Tibial nerve (tissue), 4 donors: ENCODE measurements around the gene CADPS2. TPM values are rescaled to one million over a fixed set of nuclear protein-coding genes. Genes with fewer than 3 reads are reported as not detected.

Source experiments
- DNase-seq, 2 donors: peaks; one replicate each; pipeline ENCODE4 v3.0.0-alpha.2; 2019; ENCODE audit warnings: low spot score in 2 of 2
- H3K27ac ChIP-seq, 4 donors: fragments of 200-600 bp; sonication (generic) in 3 of 4; one replicate each; pipeline ENCODE4 v1.5.1; 2017 to 2019; ENCODE audit warnings: mild to moderate bottlenecking in 1 of 4
- H3K27me3 ChIP-seq, 2 donors: fragments of 200-600 bp; sonication (generic) in 1 of 2; one replicate each; pipeline versions ENCODE4 v1.5.1 to v1.6.0; 2017 to 2019
- H3K36me3 ChIP-seq, 3 donors: fragments of 200-600 bp; sonication (generic); one replicate each; pipeline ENCODE4 v1.5.1; 2018 to 2019
- H3K4me1 ChIP-seq, 4 donors: fragments of 200-600 bp; sonication (generic) in 3 of 4; one replicate each; pipeline ENCODE4 v1.5.1; 2017 to 2019
- H3K4me3 ChIP-seq, 4 donors: fragments of 200-600 bp; sonication (generic) in 3 of 4; one replicate each; pipeline ENCODE4 v1.5.1; 2017 to 2019; ENCODE audit warnings: mild to moderate bottlenecking in 1 of 4, moderate library complexity in 1 of 4
- H3K9me3 ChIP-seq, 4 donors: fragments of 200-600 bp; sonication (generic) in 3 of 4; one replicate each; pipeline ENCODE4 v1.5.1; 2017 to 2019
- EP300 ChIP-seq, 2 donors: sonication (generic); formaldehyde crosslinking; IDR thresholded peaks; one replicate each; pipeline ENCODE4 v1.6.1; 2017; ENCODE audit warnings: antibody characterized with exemption in 2 of 2, mild to moderate bottlenecking in 1 of 2
- POLR2A ChIP-seq, 2 donors: fragments of 450-650 bp; IDR thresholded peaks; one replicate each; pipeline ENCODE4 v1.6.1; 2017; ENCODE audit warnings: antibody characterized with exemption in 2 of 2, mild to moderate bottlenecking in 2 of 2, moderate library complexity in 2 of 2
- WGBS, 2 donors: methylation state at CpG; one replicate each; pipeline ENCODE4 v1.1.5; 2018; 5-methylcytosine and 5-hydroxymethylcytosine counted together
- total RNA-seq, 4 donors: library from RNA; depleted of rRNA; stranded (reverse); fragments of >200 nt; gene quantifications; one replicate each; pipeline ENCODE4 v1.1.0, GENCODE V29; 2016
- TF ChIP-seq, protein P1 (sequence below), 5 experiments: fragments of 200-600 bp in 3 of 5; fragments of 450-650 bp in 2 of 5; sonication (generic) in 3 of 5; IDR thresholded peaks; one replicate each; pipeline ENCODE4 v1.5.1; 2016 to 2019; ENCODE audit warnings: antibody characterized with exemption in 5 of 5, mild to moderate bottlenecking in 3 of 5, moderate library complexity in 2 of 5

The CADPS2 gene
- total RNA-seq, 4 donors from 2014 or later, result 20.3 to 44.4 (median 27.1) TPM

DNA sequence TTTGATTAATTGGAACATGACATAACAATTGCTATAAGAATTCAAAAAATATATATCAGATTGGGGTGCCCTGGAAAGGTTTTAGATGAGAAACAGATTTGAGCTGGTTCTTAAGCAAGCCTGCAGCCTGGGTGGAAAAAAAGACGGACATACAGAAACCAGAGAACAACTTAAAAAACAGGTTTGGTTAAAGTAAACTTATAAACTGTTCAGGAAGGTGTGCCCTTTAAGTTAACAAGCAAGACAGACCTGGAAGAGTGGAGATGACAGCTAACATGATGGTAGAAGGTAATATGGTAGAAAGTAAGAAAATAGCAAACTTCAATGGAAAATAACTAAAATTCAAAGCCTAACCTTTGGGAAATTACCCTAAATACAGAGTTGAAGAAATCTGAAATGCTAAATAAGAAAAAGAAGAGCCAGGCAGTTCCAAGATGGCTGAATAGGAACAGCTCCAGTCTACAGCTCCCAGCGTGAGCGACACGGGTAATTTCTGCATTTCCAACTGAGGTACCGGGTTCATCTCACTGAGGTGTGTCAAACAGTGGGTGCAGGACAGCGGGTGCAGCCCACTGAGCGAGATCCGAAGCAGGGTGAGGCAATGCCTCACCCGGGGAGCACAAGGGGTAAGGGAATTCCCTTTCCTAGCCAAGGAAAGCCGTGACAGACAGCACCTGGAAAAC is 52.2 kb downstream of the CADPS2 start:
- H3K27me3 ChIP-seq, result no peaks in the 10 kb centered on the region
- H3K27ac ChIP-seq, result no peak overlapping the region
- peaks cover 0 to 5% (median 0%) of the 10 kb centered on the region in 4 donors for H3K9me3 ChIP-seq
- TF ChIP-seq, protein P1, sequence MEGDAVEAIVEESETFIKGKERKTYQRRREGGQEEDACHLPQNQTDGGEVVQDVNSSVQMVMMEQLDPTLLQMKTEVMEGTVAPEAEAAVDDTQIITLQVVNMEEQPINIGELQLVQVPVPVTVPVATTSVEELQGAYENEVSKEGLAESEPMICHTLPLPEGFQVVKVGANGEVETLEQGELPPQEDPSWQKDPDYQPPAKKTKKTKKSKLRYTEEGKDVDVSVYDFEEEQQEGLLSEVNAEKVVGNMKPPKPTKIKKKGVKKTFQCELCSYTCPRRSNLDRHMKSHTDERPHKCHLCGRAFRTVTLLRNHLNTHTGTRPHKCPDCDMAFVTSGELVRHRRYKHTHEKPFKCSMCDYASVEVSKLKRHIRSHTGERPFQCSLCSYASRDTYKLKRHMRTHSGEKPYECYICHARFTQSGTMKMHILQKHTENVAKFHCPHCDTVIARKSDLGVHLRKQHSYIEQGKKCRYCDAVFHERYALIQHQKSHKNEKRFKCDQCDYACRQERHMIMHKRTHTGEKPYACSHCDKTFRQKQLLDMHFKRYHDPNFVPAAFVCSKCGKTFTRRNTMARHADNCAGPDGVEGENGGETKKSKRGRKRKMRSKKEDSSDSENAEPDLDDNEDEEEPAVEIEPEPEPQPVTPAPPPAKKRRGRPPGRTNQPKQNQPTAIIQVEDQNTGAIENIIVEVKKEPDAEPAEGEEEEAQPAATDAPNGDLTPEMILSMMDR (IDR thresholded peaks at IDR 0.05), result no peak
- TF ChIP-seq EP300 (IDR thresholded peaks at IDR 0.05) (no peak), POLR2A (IDR thresholded peaks at IDR 0.05) (no peak)
- no peaks in the 10 kb centered on the region for H3K4me1 ChIP-seq
- 93 to 94% methylated on average over 10 of the region's 10 CpGs for WGBS, 2 donors
- no peak overlapping the region for H3K4me3 ChIP-seq
- DNase-seq, result no peak
- H3K36me3 ChIP-seq, result no peaks in the 10 kb centered on the region

- no peaks in the 10 kb centered on the region for H3K36me3 ChIP-seq
- WGBS, 2 donors, result 51 to 65% methylated on average over 1 of the region's 1 CpG
- TF ChIP-seq POLR2A (IDR thresholded peaks at IDR 0.05), result no peak
- TF ChIP-seq, protein P1 (IDR thresholded peaks at IDR 0.05), result no peak
- TF ChIP-seq EP300 (IDR thresholded peaks at IDR 0.05), result no peak
- no peak for DNase-seq
- peaks cover 0 to 4% (median 0%) of the 10 kb centered on the region in 4 donors for H3K9me3 ChIP-seq
- no peaks in the 10 kb centered on the region for H3K27me3 ChIP-seq
- no peaks in the 10 kb centered on the region for H3K4me1 ChIP-seq
- no peak overlapping the region for H3K4me3 ChIP-seq
- H3K27ac ChIP-seq, result no peak overlapping the region
Measured at GRCh38 chr7:122831436-122831835, 54.8 kb downstream of the CADPS2 start.

DNA sequence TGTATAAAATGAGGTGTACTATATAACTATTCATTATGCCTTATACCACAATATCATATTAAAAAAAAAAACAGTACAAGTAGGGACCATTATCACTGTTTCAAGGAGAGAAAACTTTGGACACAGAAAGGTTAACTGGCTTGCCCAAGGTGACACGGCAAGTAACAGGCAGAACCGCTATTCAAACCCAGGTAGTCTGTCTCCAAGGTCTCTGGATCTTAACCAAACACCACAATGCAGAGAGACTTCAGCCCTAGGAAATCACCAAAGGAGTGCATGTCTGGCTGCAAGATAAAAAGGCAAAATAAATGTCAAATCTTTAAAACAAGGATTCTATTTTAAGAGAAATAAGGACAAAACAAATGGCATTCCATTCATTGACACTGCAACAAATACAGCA is 56.3 kb downstream of the CADPS2 start:
- 55 to 60% methylated on average over 2 of the region's 2 CpGs for WGBS, 2 donors
- H3K36me3 ChIP-seq, result peaks cover 0 to 5% (median 0%) of the 10 kb centered on the region in 3 donors
- TF ChIP-seq POLR2A (IDR thresholded peaks at IDR 0.05) (no peak), EP300 (IDR thresholded peaks at IDR 0.05) (no peak)
- TF ChIP-seq, protein P1 (IDR thresholded peaks at IDR 0.05), result no peak
- no peak overlapping the region for H3K27ac ChIP-seq
- no peaks in the 10 kb centered on the region for H3K4me1 ChIP-seq
- H3K4me3 ChIP-seq, result no peak overlapping the region
- no peaks in the 10 kb centered on the region for H3K9me3 ChIP-seq
- no peaks in the 10 kb centered on the region for H3K27me3 ChIP-seq
- DNase-seq, result no peak

DNA sequence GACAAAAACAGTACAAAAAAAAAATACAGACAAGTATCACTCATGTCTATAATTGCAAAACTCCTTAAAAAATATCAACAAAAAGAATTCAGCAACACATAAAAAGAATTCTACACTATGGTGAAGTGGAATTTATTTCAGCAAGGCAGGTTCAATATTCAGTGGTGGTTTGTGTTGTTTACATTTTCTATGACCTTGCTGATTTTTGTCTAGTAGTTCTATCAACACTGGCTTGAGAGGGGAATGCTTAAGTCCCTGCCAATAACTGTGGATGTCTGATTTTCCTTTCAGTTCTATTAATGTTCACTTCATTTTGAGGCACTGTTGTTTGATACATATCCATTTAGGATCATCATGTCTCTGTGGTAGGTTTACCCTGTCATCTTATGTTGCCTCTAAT is 58.5 kb downstream of the CADPS2 start:
- no peak for DNase-seq
- TF ChIP-seq EP300 (IDR thresholded peaks at IDR 0.05) (no peak), POLR2A (IDR thresholded peaks at IDR 0.05) (no peak)
- TF ChIP-seq, protein P1 (IDR thresholded peaks at IDR 0.05), result no peak
- Histone ChIP-seq H3K4me1 (no peaks in the 10 kb centered on the region), H3K4me3 (no peak overlapping the region), H3K9me3 (no peaks in the 10 kb centered on the region), H3K27ac (no peak overlapping the region), H3K36me3 (peaks cover 0 to 5% (median 0%) of the 10 kb centered on the region in 3 donors), H3K27me3 (no peaks in the 10 kb centered on the region)

DNA sequence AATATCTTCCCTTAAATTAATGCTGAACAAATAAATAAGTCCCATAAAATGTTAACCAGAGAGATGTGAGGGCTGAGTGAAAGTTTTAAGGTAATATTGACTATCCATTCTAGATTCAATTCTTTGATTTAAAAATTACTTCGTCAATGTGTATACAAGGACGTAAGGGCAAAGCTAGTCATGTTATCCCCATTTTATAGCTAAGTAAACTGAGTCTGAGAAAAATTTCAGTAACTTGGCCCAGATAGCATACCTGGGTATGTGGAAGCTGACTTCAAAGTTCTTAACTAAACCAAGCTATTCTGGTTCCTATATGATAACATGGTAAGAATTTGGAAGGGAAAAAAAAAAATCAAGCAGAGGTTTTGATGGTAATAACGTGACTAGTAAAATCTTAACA is 72.4 kb downstream of the CADPS2 start:
- no peak for DNase-seq
- H3K36me3 ChIP-seq, result no peaks in the 10 kb centered on the region
- H3K4me3 ChIP-seq, result no peak overlapping the region
- TF ChIP-seq, protein P1 (IDR thresholded peaks at IDR 0.05), result no peak
- TF ChIP-seq EP300 (IDR thresholded peaks at IDR 0.05), result no peak
- TF ChIP-seq POLR2A (IDR thresholded peaks at IDR 0.05), result no peak
- no peaks in the 10 kb centered on the region for H3K4me1 ChIP-seq
- H3K27ac ChIP-seq, result no peak overlapping the region
- H3K9me3 ChIP-seq, result no peaks in the 10 kb centered on the region
- 88 to 93% methylated on average over 3 of the region's 3 CpGs for WGBS, 2 donors
- no peaks in the 10 kb centered on the region for H3K27me3 ChIP-seq
